Stimulated activated CD4-positive, alpha-beta T cell treated with anti-CD3 and anti-CD28 coated beads, TNF-alpha, amount 100 ng/mL, for 4 hours (primary cell): ENCODE measurements around the gene SNX9.
"Not testable (repeated sequence)": the region's sequence is repeated elsewhere in the genome, so short reads cannot be mapped to it uniquely, and the experiment has no call there.

Source experiments
- DNase-seq, 3 experiments: peaks; one replicate each; pipeline ENCODE4 v3.0.0-alpha.2; 2020; ENCODE audit warnings: low read depth in 3 of 3

Gene SNX9

GRCh38 chr6:157953580-157954091 lies 130.6 kb downstream of the SNX9 start:
- no peak for DNase-seq

- DNase-seq: no peak
Observed at GRCh38 chr6:157954150-157955117, 131.4 kb downstream of the SNX9 start.

GRCh38 chr6:157955675-157956074 lies 132.6 kb downstream of the SNX9 start:
- DNase-seq: no peak

- DNase-seq: no peak
Observed at GRCh38 chr6:157956171-157956730, 133.2 kb downstream of the SNX9 start.

GRCh38 chr6:157959451-157960227 lies 136.6 kb downstream of the SNX9 start:
- DNase-seq: no peak

- no peak for DNase-seq
Observed at GRCh38 chr6:157961153-157961831, 138.2 kb downstream of the SNX9 start.

GRCh38 chr6:157961832-157962575 lies 139.0 kb downstream of the SNX9 start:
- no peak for DNase-seq

- DNase-seq: no peak
Observed at GRCh38 chr6:157962601-157963302, 139.7 kb downstream of the SNX9 start.

- DNase-seq: no peak
Observed at GRCh38 chr6:157964100-157964499, 141.1 kb downstream of the SNX9 start.

- no peak for DNase-seq
Observed at GRCh38 chr6:157965387-157965786, 142.3 kb downstream of the SNX9 start.

- no peak for DNase-seq
Observed at GRCh38 chr6:157966589-157966977, 143.5 kb downstream of the SNX9 start.

GRCh38 chr6:157967020-157967419 lies 144.0 kb downstream of the SNX9 start:
- no peak for DNase-seq

GRCh38 chr6:157967486-157967885 lies 144.4 kb downstream of the SNX9 start:
- DNase-seq: no peak

GRCh38 chr6:157972177-157972576 lies 149.1 kb downstream of the SNX9 start:
- not testable (repeated sequence) for DNase-seq

- DNase-seq: no peak
Observed at GRCh38 chr6:157974341-157974894, 151.4 kb downstream of the SNX9 start.

GRCh38 chr6:157974967-157975366 lies 151.9 kb downstream of the SNX9 start:
- DNase-seq: no peak

GRCh38 chr6:157975456-157975855 lies 152.4 kb downstream of the SNX9 start:
- no peak for DNase-seq

- no peak for DNase-seq
Observed at GRCh38 chr6:157976345-157977175, 153.5 kb downstream of the SNX9 start.
